H9 (cell line): ENCODE data around the gene KAZN. TPM values are rescaled to one million over a fixed set of nuclear protein-coding genes. Genes with fewer than 3 reads are reported as not detected.

Experiments
- DNase-seq: peaks from one replicate; pipeline ENCODE4 v3.0.0-alpha.2; 2017
- H2AFZ ChIP-seq: one replicate; pipeline ENCODE4 v1.6.1; 2013; ENCODE audit warnings: mild to moderate bottlenecking, low read length, control low read depth, moderate library complexity
- H2AK5ac ChIP-seq: 2 replicates; pipeline ENCODE4 v1.6.1; 2013; ENCODE audit warnings: low read length, control low read depth, mixed read lengths; ENCODE audit not compliant: insufficient read length
- H2BK120ac ChIP-seq: one replicate; pipeline ENCODE4 v1.6.1; 2013; ENCODE audit warnings: low read depth, mild to moderate bottlenecking, low read length, control low read depth, inconsistent platforms; ENCODE audit not compliant: poor library complexity, severe bottlenecking
- H2BK12ac ChIP-seq: 2 replicates; pipeline ENCODE4 v1.6.1; 2013; ENCODE audit warnings: low read length, control low read depth, mixed read lengths, low read depth; ENCODE audit not compliant: insufficient read length
- H2BK15ac ChIP-seq: 2 replicates; pipeline ENCODE4 v1.6.1; 2013; ENCODE audit warnings: low read depth, low read length, control low read depth
- H2BK20ac ChIP-seq: one replicate; pipeline ENCODE4 v1.6.1; 2013; ENCODE audit warnings: low read depth, mild to moderate bottlenecking, low read length, control low read depth, inconsistent platforms; ENCODE audit not compliant: poor library complexity, severe bottlenecking
- H2BK5ac ChIP-seq: 2 replicates; pipeline ENCODE4 v1.6.1; 2013; ENCODE audit warnings: low read length, control low read depth, mixed read lengths; ENCODE audit not compliant: insufficient read length
- H3K14ac ChIP-seq: 2 replicates; pipeline ENCODE4 v1.6.1; 2013; ENCODE audit warnings: low read length, control low read depth; ENCODE audit not compliant: insufficient read depth
- H3K18ac ChIP-seq: 2 replicates; pipeline ENCODE4 v1.6.1; 2013; ENCODE audit warnings: low read depth, mild to moderate bottlenecking, mixed read lengths, low read length, control low read depth; ENCODE audit not compliant: insufficient read length
- H3K23ac ChIP-seq: 2 replicates; pipeline ENCODE4 v1.6.1; 2013; ENCODE audit warnings: low read length, control low read depth, mixed read lengths, low read depth; ENCODE audit not compliant: insufficient read length
- H3K23me2 ChIP-seq: 2 replicates; pipeline ENCODE4 v1.6.1; 2013; ENCODE audit warnings: low read depth, mild to moderate bottlenecking, mixed read lengths, low read length, control low read depth; ENCODE audit not compliant: insufficient read length, poor library complexity, severe bottlenecking
- H3K27ac ChIP-seq: 2 replicates; pipeline ENCODE4 v1.5.1; 2013; ENCODE audit warnings: low read length, control low read depth, mixed read lengths, low read depth; ENCODE audit not compliant: insufficient read length
- H3K27me3 ChIP-seq: 2 replicates; pipeline ENCODE4 v1.6.1; 2013; ENCODE audit warnings: low read length, control low read depth, inconsistent platforms; ENCODE audit not compliant: insufficient read depth
- H3K4ac ChIP-seq: 2 replicates; pipeline ENCODE4 v1.6.1; 2013; ENCODE audit warnings: low read depth, mild to moderate bottlenecking, control low read depth, inconsistent platforms, low read length, moderate library complexity
- H3K4me1 ChIP-seq: 2 replicates; pipeline ENCODE4 v1.6.1; 2013; ENCODE audit warnings: low read length, control low read depth, inconsistent platforms; ENCODE audit not compliant: insufficient read depth
- H3K4me2 ChIP-seq: 2 replicates; pipeline ENCODE4 v1.6.1; 2013; ENCODE audit warnings: low read length, control low read depth, mixed read lengths; ENCODE audit not compliant: insufficient read length, insufficient read depth
- H3K56ac ChIP-seq: 2 replicates; pipeline ENCODE4 v1.6.1; 2013; ENCODE audit warnings: low read depth, mild to moderate bottlenecking, mixed read lengths, low read length, control low read depth; ENCODE audit not compliant: insufficient read length
- H3K79me1 ChIP-seq: 2 replicates; pipeline ENCODE4 v1.6.1; 2013; ENCODE audit warnings: low read depth, mild to moderate bottlenecking, moderate library complexity, low read length, control low read depth, inconsistent platforms; ENCODE audit not compliant: insufficient read depth, poor library complexity, severe bottlenecking
- H3K79me2 ChIP-seq: 2 replicates; pipeline ENCODE4 v1.6.1; 2013; ENCODE audit warnings: low read length, control low read depth, inconsistent platforms; ENCODE audit not compliant: insufficient read depth
- H3K9ac ChIP-seq: 2 replicates; pipeline ENCODE4 v1.6.1; 2013; ENCODE audit warnings: low read length, control low read depth, mixed read lengths; ENCODE audit not compliant: insufficient read length; ENCODE audit errors: extremely low read depth
- H3K9me3 ChIP-seq: one replicate; pipeline ENCODE4 v1.6.1; 2013; ENCODE audit warnings: low read depth, low read length, inconsistent platforms; ENCODE audit not compliant: control insufficient read depth
- H3T11ph ChIP-seq: one replicate; pipeline ENCODE4 v1.6.1; 2013; ENCODE audit warnings: mild to moderate bottlenecking, low read length, control low read depth, inconsistent platforms
- H4K20me1 ChIP-seq: one replicate; pipeline ENCODE4 v1.6.1; 2013; ENCODE audit not compliant: control insufficient read depth, insufficient read length, insufficient read depth
- H4K5ac ChIP-seq: 2 replicates; pipeline ENCODE4 v1.6.1; 2013; ENCODE audit warnings: low read depth, mild to moderate bottlenecking, mixed read lengths, low read length, control low read depth; ENCODE audit not compliant: insufficient read length
- H4K8ac ChIP-seq: replicated peaks from 2 replicates; pipeline ENCODE4 v1.6.1; 2013; ENCODE audit warnings: low read length, control low read depth, mixed read lengths, low read depth; ENCODE audit not compliant: insufficient read length
- H4K91ac ChIP-seq: 2 replicates; pipeline ENCODE4 v1.6.1; 2013; ENCODE audit warnings: low read depth, mild to moderate bottlenecking, moderate library complexity, mixed read lengths, low read length, control low read depth; ENCODE audit not compliant: insufficient read length
- H3K27ac Mint-ChIP-seq, 3 experiments: 2 replicates in 2 of 3; 3 replicates in 1 of 3; pipeline ENCODE4 v1.8.0; 2020 to 2021; ENCODE audit warnings: mixed read lengths in 3 of 3, mild to moderate bottlenecking in 1 of 3, moderate library complexity in 1 of 3
- H3K27me3 Mint-ChIP-seq: 2 replicates; pipeline ENCODE4 v1.8.0; 2021; ENCODE audit warnings: low read depth, mild to moderate bottlenecking, moderate library complexity, mixed read lengths
- H3K36me3 Mint-ChIP-seq, 3 experiments: 2 replicates in 2 of 3; 3 replicates in 1 of 3; pipeline ENCODE4 v1.8.0; 2020 to 2021; ENCODE audit warnings: low read depth in 3 of 3, mixed read lengths in 3 of 3; ENCODE audit not compliant: insufficient read depth in 1 of 3
- H3K4me1 Mint-ChIP-seq, 2 experiments: 2 replicates each; pipeline ENCODE4 v1.8.0; 2020; ENCODE audit warnings: mixed read lengths in 2 of 2
- H3K4me3 Mint-ChIP-seq, 2 experiments: 2 replicates in 1 of 2; 3 replicates in 1 of 2; pipeline ENCODE4 v1.8.0; 2020 to 2021; ENCODE audit warnings: mild to moderate bottlenecking in 2 of 2, mixed read lengths in 2 of 2, moderate library complexity in 1 of 2
- H3K9me3 Mint-ChIP-seq, 2 experiments: 2 replicates in 1 of 2; 3 replicates in 1 of 2; pipeline ENCODE4 v1.8.0; 2020; ENCODE audit warnings: mild to moderate bottlenecking in 2 of 2, mixed read lengths in 2 of 2, moderate library complexity in 1 of 2
- CTCF ChIP-seq: fragments of 200-600 bp; sonication (generic); conservative IDR thresholded peaks from 3 replicates; pipeline ENCODE4 v1.8.0; 2021; ENCODE audit warnings: antibody characterized with exemption, mild to moderate bottlenecking
- total RNA-seq: library from RNA; stranded (reverse); gene quantifications from 2 replicates; pipeline ENCODE4 v1.2.1, GENCODE V29; 2021

The KAZN gene
- total RNA-seq, 1 experiment from 2014 or later: 7.6 TPM

DNA sequence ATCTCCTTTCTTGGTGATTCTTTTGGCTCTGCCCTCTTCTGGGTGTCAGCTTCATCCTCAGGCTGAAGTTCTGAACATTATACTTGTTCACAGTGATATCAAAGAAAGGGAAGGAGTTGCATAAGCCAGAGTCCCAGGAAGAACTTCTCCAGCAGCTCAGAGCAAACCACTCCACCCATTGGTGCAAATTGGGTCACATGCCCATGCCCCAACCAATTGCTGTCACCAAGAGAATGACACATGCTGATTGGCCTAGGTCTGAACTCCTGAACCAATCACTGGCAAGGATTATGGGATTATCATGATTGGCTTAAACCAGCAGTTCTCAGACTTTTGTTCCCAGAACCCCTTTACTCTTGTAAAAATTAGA, 298.6 kb downstream of the KAZN start:
- Histone ChIP-seq H4K8ac (no peak overlapping the region), H3K18ac (no peak overlapping the region), H3K4ac (no peak overlapping the region), H3K79me1 (no peaks in the 10 kb centered on the region), H3K27ac (no peak overlapping the region), H4K20me1 (no peaks in the 10 kb centered on the region), H2AK5ac (no peak overlapping the region), H3K4me1 (no peaks in the 10 kb centered on the region), H3K4me2 (no peak overlapping the region), H3K79me2 (no peaks in the 10 kb centered on the region), H3K23me2 (no peaks in the 10 kb centered on the region), H2AFZ (no peak overlapping the region), H3K23ac (no peak overlapping the region), H3T11ph (no peak overlapping the region), H2BK12ac (no peak overlapping the region), H3K14ac (no peak overlapping the region), H2BK15ac (no peak overlapping the region), H2BK20ac (no peak overlapping the region), H3K56ac (no peak overlapping the region), H4K5ac (no peak overlapping the region), H3K27me3 (no peaks in the 10 kb centered on the region), H2BK5ac (no peak overlapping the region), H2BK120ac (no peak overlapping the region), H3K9ac (no peak overlapping the region), H4K91ac (no peak overlapping the region), H3K9me3 (no peaks in the 10 kb centered on the region)
- Mint-ChIP-seq H3K27ac (no peak overlapping the region; a peak in 1 of 7 replicates), H3K4me1 (peaks cover 28 to 31% of the 10 kb centered on the region in 2 experiments), H3K4me3 (no peak overlapping the region), H3K27me3 (no peaks in the 10 kb centered on the region; the same call in 1 of the 2 replicates), H3K36me3 (no peaks in the 10 kb centered on the region), H3K9me3 (no peaks in the 10 kb centered on the region; a peak in 1 of 5 replicates)
- no peak for DNase-seq
- TF ChIP-seq CTCF: no peak
